NOMO-1 treated with DMSO at 0.1 percent for 48 hours (cell line): ENCODE measurements around the gene PTPRG.
"Not testable (repeated sequence)": the region's sequence is repeated elsewhere in the genome, so short reads cannot be mapped to it uniquely, and the experiment has no call there.

Experiments used
- DNase-seq: peaks from one replicate; lab custom pipeline; 2025; ENCODE audit not compliant: unreplicated experiment; lab: John Stamatoyannopoulos, UW

The PTPRG gene

GRCh38 chr3:61716693-61717092 lies 155.3 kb downstream of the PTPRG start:
- DNase-seq, result not testable (repeated sequence)

DNA sequence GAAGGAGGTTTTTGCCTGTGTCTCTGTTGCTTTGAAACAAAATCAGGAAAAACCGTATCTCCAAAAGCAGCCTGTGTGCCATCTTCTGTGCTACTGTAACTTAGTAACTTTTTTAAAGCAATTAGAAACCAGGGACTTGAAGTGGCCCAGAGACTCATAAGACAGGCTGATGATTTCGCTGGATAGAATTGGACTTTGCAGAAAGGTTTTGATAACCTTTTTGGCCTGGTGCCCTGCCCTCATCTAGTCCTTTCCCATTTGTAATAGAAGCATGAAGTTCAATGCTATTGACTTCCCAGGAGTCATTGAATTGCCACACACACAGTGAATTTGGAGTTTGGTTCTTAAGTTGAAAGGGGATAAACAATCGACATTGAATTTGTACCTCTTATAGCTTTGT lies 157.2 kb downstream of the PTPRG start:
- no peak for DNase-seq

DNA sequence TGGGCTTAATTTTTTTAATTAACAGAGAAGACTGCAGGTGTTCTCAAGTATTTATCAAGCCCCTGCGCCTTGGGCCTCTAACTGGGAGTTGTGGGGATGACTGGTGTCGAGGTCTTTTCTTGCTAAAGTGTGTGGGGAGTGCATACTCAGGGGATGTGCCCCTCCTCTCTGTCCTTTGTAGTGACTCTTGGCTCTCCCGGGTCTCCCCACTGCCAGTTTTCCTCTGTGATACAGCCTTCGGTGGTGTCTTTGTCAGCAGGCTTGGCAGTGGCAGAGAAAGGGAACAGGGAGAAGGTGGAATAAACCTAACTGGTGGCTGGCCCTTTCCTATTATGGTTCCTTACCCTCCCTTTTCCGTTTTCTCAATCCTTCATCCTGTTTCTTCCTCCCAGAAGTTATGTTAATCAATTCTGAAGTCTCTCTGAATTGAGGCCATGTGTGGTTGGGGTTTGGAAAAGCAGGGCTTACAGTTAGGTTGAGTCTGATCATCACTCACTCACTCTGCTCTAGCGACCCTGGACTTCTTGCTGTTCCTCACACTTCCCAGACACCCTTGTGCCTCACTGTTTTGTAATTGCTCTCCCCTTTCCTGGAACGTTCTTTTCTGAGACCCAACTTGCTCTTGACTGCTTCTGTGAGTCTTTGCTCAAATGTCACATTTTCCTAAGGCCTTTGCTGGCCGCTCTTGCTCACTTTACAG lies 158.1 kb downstream of the PTPRG start:
- no peak for DNase-seq

DNA sequence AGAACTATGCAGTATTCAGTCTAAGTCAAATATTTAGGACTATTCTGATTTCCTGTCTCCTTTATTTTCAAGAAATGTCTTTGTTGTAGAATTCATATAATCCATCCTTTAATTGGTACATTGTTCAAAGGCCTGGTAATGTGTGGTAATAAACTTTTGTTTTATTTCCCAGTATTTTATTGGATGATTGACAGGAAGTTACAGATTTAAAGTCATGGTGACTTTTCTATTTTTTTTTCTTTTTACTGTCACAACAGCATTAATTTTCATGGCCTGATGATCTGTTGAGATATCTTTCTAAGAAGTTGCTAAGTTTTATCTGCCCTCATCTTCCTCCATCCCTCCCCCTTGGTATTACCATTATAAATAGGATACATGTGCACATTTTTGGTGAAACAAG lies 161.7 kb downstream of the PTPRG start:
- DNase-seq, result no peak

GRCh38 chr3:61724183-61724582 lies 162.8 kb downstream of the PTPRG start:
- DNase-seq, result no peak

DNA sequence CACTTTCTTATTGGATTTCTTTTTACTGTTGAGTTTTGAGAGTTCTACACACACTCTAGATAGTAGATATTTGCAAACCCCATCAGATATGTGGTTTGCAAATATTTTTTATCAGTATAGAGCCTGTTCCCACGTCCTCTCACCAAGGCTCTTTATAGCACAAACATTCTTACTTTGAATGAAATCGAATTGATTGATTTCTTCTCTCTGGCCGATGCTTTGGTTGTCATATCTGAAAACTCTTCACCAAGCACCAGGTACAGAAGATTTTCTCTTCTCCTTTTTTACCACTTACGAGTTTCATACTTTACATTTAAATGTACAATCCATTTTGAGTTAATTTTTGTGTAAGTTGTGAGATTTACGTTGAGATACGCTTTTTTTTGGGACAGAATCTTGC lies 163.4 kb downstream of the PTPRG start:
- DNase-seq, result no peak

GRCh38 chr3:61725851-61726333 lies 164.5 kb downstream of the PTPRG start:
- DNase-seq, result no peak

GRCh38 chr3:61727435-61727834 lies 166.1 kb downstream of the PTPRG start:
- DNase-seq, result no peak

DNA sequence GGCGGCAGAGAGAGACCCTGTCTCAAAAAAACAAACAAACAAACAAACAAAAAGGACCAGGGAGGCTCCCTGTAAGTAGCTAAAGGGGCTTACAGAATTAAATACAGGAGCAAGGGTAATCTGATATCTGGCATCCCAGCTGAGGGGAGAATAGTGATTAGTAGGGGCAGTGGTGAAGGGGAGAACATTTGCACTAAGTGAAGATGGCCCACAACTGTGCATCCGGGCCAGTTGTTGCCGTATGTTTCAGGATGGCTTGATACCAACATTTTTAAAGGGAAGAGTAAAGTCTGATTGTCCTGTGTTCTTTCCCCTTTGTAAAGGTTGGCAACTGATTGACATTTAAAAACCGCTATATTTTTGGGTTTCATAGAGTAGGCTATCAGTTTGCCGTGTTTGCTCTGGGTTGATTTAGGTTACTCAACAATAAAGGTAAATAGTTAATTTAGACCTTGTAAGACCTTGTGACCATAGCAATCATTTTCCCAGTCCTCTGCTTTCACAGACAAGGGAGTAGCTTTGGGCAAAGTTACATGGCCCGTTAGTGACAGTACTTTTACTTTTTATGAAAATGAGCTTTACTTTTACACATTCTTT lies 167.8 kb downstream of the PTPRG start:
- no peak for DNase-seq

DNA sequence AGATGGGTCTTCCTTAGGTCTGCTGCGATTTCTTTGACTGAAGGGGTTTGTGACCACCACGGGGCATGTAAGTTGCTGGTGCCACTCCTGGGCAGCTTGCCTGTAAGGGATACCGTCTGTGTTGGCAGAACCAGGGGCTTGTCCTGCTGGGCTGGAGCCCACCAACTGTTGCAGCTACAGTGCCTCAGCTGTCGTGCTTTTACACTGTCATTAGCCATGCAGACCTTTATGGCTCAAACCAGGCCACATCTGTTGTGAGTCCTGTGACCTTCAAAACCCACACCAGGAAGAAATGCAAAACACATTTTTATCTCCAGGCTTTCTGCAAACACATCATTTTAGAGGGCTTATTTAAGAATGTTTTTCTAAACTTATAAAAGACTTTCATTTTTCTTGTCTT lies 168.7 kb downstream of the PTPRG start:
- DNase-seq, result no peak

DNA sequence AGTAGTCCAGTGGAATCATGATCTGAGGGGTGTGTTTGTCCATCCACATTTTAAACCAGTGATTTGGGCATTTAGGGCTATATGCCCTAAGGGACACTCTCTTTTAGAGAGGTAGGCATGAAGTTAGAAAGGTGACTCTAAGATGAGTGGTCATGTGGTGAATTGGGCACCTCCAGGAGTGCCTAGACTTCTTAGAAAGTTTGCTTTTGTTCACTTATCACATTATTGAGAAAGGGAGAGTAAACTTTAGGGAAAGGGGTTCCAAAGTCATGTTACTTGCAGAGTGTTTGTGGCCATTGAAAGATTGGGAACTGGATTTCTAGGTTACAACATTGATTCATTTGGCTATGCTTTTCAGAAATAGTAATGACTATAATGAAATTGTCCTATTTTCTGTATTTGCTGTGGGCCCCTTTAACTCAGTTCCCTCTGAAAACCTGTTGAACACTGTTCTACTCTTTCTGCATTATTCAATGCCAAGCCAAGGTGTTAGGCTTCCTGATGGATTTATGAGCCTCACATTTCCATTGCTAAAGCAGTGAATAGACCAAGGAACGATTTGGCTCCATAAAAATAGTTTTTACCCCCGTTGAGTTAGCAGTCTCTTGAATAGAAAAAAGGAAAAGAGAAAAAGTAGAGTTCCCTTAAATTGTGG lies 169.3 kb downstream of the PTPRG start:
- DNase-seq, result no peak

DNA sequence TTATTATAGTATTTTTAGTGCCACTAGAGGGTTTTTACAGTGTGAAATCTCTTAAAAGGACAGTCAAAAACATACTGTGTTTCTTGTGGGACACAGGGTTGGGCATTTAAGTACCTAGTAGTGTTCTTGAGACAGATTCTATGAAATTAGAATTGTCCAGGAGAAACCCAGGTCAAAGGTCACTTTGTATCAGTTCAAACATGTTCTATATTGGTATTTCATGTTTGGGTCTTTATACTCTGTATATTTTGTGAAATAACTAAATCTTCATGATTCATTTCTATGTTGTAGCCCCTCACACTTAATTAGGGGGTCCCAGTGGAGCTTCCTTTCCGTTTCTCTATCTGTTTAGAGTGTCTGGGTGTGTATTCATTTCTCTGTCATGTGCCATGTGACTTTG lies 171.6 kb downstream of the PTPRG start:
- no peak for DNase-seq

- no peak for DNase-seq
These were observed 172.5 kb downstream of the PTPRG start for GRCh38 chr3:61733876-61734275.

- no peak for DNase-seq
These were observed 173.6 kb downstream of the PTPRG start for GRCh38 chr3:61734749-61735686.

GRCh38 chr3:61736506-61736905 lies 175.1 kb downstream of the PTPRG start:
- DNase-seq, result no peak

- DNase-seq, result no peak
These were observed 178.3 kb downstream of the PTPRG start for GRCh38 chr3:61739640-61740039.

- no peak for DNase-seq
These were observed 179.1 kb downstream of the PTPRG start for GRCh38 chr3:61740494-61740893.

DNA sequence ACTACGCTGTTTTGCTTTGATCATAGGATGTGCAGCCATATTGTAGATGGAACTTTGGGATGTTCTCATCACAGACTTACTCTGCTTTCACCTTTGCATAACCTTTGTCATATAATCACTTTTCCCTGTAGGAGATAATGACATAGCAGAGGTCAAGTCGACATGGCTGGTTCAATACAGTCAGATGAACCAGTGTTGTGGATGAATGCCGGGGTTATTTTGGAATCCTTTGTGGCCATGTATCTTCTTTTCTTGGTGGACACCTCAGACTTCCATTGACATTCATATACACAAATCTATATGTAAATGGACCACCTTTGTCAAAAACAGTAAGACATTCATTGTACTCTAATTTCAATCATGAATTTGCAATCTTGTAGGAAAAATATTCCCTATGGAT lies 180.2 kb downstream of the PTPRG start:
- no peak for DNase-seq

- no peak for DNase-seq
These were observed 180.6 kb downstream of the PTPRG start for GRCh38 chr3:61742006-61742405.

- DNase-seq, result no peak
These were observed 181.7 kb downstream of the PTPRG start for GRCh38 chr3:61743067-61743466.

DNA sequence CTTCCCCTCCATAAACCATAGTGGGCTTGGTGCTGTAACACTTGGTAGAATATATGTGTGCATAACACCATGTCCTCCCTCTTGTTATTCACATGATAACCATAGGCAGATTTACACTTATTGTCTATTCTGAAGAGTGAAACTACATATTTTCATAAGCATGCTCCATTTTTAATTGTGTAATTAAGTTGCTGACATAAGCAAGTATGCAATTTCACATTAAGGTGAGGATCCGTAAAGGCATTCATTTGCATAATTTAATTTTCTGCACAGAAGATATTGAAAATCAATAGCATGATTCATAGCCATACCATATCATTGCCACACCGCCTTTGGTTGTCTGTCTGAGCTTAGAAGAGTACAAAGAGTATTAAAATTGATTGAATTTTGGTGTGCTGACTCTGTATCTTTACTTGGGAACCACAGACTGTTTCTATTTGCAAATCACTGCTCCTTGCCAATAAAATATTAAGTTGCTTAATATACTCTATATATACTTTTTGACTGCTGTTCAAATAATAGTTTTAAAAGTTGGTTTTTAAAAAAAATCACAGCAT lies 182.4 kb downstream of the PTPRG start:
- no peak for DNase-seq
